Coronary artery (tissue), 2 donors: Measurements from ENCODE around the gene ORM2.
A peak's percentile ranks its signal among the peaks of the same experiment; 100 is the strongest.

Experiments
- DNase-seq: peaks from one replicate; pipeline ENCODE4 v3.0.0-alpha.2; 2017; ENCODE audit warnings: low spot score
- H3K27ac ChIP-seq, 2 donors: fragments of 200-600 bp; sonication (generic); one replicate each; pipeline ENCODE4 v1.5.1; 2016 to 2019
- H3K4me3 ChIP-seq: fragments of 200-600 bp; sonication (generic); 2 replicates; pipeline ENCODE4 v1.5.1; 2016; ENCODE audit warnings: mild to moderate bottlenecking, moderate library complexity
- TF ChIP-seq, protein P1 (sequence below): fragments of 200-600 bp; sonication (generic); IDR thresholded peaks from one replicate; pipeline ENCODE4 v1.5.1; 2019; ENCODE audit warnings: antibody characterized with exemption

ORM2 gene

DNA sequence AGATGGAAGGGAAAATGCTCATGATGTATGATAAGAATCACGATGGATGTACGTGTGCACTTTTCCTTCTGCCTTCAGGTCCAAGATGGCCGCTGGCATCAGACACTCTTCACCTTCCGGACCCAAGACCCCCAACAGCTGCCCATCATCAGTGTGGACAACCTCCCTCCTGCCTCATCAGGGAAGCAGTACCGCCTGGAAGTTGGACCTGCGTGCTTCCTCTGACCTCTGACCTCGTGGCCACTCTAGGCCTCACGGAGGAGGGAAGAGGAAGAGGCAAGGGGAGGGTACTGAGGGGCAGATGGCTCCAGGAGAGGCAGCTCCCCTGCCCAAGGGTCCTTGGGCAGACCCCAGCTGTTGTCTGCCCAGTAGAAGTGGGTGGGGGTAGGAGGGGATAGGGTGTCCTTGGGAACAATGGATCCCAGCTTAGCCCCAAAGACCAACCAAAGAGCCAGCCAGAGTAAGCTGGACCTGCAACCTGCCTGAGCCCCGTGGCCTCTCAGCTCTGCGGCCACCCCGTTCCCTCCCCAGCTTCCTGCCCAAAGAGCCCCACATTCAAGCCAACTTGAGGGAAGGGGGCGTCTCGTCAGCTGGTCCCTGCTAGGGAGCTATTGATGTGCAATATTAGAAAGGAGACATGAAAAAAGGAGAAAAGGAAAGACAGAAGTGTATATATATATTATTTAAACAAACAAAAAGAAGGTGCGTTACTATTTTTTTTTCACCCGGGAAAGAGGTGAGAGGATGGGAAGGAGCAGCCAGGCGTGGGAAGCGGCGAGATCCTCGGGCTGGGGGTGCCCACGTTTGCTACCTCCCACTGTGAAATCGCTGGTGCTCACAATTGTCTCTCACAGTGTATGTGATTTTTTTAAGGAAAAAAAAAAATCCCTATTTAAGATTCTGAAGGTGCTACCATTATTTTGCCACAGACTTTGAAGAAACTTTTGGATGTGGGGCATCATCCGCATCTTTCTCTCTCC, 18.9 kb upstream of the ORM2 start:
- TF ChIP-seq, protein P1, sequence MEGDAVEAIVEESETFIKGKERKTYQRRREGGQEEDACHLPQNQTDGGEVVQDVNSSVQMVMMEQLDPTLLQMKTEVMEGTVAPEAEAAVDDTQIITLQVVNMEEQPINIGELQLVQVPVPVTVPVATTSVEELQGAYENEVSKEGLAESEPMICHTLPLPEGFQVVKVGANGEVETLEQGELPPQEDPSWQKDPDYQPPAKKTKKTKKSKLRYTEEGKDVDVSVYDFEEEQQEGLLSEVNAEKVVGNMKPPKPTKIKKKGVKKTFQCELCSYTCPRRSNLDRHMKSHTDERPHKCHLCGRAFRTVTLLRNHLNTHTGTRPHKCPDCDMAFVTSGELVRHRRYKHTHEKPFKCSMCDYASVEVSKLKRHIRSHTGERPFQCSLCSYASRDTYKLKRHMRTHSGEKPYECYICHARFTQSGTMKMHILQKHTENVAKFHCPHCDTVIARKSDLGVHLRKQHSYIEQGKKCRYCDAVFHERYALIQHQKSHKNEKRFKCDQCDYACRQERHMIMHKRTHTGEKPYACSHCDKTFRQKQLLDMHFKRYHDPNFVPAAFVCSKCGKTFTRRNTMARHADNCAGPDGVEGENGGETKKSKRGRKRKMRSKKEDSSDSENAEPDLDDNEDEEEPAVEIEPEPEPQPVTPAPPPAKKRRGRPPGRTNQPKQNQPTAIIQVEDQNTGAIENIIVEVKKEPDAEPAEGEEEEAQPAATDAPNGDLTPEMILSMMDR: no peak
- DNase-seq: peak; percentile 46

DNA sequence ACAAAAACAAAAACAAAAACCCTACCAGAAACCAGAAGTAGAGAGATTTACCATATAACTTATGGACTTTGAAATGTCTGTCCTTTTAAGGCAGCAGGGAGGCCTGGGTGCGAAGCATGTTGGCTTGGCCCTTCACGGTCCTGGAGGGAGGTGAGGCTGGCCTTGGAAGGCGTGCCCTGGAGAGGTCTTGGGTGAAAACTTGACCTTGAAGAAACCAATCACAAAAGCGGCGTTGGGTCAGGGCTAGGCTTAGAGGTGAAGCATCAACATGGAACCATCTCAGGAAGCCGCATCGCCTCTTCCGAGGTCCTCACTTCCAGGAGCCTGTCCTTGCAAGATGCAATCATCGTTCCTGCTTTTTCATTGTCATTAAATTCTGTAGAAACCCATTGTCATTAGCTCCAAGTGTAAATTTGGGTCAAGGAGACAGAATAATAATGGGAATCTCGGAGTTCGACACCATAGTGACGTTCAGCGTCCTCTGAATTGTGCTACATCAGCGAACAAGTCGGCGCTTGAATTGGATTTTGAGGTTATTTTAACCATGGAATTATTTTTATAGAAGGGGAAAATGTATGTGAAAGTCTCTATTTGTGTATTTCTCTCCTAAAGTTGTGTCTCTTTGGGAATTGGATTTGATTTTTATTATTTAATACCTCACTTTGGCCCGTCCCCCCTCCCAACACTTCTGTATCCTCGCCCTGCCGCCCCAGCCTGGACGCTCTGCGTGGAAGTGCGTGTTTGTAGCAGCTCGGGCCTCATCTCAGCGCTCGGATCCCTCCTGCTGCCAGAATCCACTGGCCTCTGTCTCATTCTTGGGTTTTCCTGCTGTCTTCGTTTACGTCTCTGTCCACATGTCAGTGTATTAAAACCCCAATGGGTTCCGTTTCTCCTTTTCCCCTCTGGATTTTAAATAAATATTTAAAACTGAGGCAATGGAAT, 17.8 kb upstream of the ORM2 start:
- DNase-seq: peak; percentile 40
- H3K27ac ChIP-seq: no peak overlapping the region
- no peak overlapping the region for H3K4me3 ChIP-seq
- TF ChIP-seq, protein P1: no peak

More for the DNA sequence above, 18.9 kb upstream of the ORM2 start:
- no peak overlapping the region for H3K27ac ChIP-seq
- no peak overlapping the region for H3K4me3 ChIP-seq

DNA sequence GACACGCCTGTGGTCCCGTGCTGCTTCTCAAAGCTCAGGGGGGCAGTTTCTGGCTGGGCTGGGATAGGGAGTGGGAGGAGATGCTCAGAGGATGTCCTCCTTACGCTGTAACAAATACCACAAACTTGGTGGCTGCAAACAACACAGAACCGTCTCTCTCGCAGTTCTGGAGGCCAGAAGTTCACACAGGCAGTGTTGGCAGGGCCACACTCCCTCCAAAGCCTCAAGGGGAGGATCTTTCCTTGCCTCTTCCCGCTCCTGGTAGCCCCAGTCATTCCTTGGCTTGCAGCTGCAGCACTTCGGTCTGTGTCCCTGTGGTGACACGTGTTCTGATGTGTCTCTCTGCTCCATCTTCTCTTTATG, 17.2 kb upstream of the ORM2 start:
- Histone ChIP-seq H3K4me3 (no peak overlapping the region), H3K27ac (no peak overlapping the region)
- TF ChIP-seq, protein P1: no peak
- DNase-seq: peak; percentile 49

DNA sequence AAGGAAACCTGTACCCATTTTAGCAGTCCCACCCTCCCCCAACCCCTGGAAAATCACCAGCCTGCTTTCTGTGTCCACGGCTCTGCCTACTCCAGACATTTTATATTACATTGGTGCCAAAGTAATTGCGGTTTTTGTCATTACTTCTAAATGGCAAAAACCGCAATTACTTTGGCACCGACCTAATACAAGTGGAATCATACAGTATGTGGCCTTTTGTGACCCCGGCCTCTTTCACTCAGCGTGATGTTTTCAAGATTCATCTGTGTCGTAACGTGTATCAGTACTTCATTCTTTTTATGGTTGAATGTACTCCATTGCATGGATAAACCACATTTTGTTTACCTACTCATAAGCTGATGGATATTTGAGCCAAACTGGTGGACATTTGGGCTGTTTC, 16.5 kb upstream of the ORM2 start:
- H3K27ac ChIP-seq: no peak overlapping the region
- TF ChIP-seq, protein P1: no peak
- peak; percentile 29 for DNase-seq

DNA sequence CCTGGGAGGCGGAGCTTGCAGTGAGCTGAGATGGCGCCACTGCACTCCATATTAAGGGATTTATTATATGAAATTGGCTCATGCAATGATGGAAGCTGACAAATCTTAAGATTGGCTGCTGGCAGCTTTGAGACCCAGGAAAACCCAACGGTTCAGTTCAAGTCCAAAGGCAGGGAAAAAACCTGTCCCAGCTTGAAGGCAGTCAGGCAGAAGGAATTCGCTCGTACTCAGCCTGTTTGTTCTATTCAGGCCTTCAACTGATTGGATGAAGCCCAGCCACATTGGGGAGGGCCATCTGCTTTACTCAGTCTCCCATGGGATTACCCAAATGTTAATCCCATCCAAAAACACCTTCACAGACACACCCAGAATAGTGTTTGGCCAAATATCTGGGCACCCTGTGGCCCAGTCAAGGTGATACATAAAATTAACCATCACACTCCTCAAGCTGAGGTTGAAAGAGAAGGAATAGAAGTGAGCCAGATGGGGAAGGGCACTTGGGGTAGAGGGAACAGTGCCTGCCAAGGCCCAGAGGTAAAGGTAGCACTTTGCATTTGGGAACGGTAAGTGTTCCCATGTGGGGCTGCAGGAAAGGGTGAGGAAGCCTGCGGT, 15.3 kb upstream of the ORM2 start:
- peak; percentile 16 for DNase-seq
- H3K27ac ChIP-seq: no peak overlapping the region

More for the DNA sequence above, 16.5 kb upstream of the ORM2 start:
- no peak overlapping the region for H3K4me3 ChIP-seq

More for the DNA sequence above, 15.3 kb upstream of the ORM2 start:
- TF ChIP-seq, protein P1: no peak
- no peak overlapping the region for H3K4me3 ChIP-seq
